ENCODE data around the gene CCL2. TPM values are rescaled to one million over a fixed set of nuclear protein-coding genes. Genes with fewer than 3 reads are reported as not detected.

The CCL2 gene
- total RNA-seq, 1 experiment from 2014 or later = not detected

GRCh38 chr17:34254146-34254545 is 939 bp upstream of the CCL2 start:
- BruUV-seq (replicated peaks) = no TSS peak
- H3K36me3 ChIP-seq (ENCODE audit: control insufficient read depth in 1 of 2, insufficient read depth in 2 of 2, low read length in 2 of 2) = no peaks in the 10 kb centered on the region
- no peak overlapping the region for H3K27ac ChIP-seq (ENCODE audit: low read depth, low read length)
- ChIA-PET RAD21 (ENCODE audit: low non-redundant PET in 1 of 2, low total read pairs in 2 of 2, uncharacterized antibody in 2 of 2, unreplicated experiment in 2 of 2) (no interaction called here), POLR2A (no interaction called here), CTCF (no interaction called here)
- no peak overlapping the region for H2AFZ ChIP-seq (ENCODE audit: low read depth, low read length, poor library complexity, severe bottlenecking)
- no peak overlapping the region for H3K4me3 ChIP-seq (replicated peaks in 1 of 2; ENCODE audit: low read depth in 1 of 2, low read length in 2 of 2)
- DNase-seq (ENCODE audit: low read depth, low spot score) (no peak), ATAC-seq (no peak)
- no peaks in the 10 kb centered on the region for H3K79me2 ChIP-seq (ENCODE audit: insufficient read depth, low read length)
- no peaks in the 10 kb centered on the region for H3K9me2 ChIP-seq (ENCODE audit: insufficient read depth)
- no peak overlapping the region for H3K9ac ChIP-seq (ENCODE audit: low read length)
- H3K9me3 ChIP-seq (ENCODE audit: control insufficient read depth in 1 of 2, insufficient read depth in 1 of 2, low read depth in 1 of 2, low read length in 2 of 2) = no peaks in the 10 kb centered on the region
- no peak for TF ChIP-seq POLR2AphosphoS5 (IDR thresholded peaks at IDR 0.05; ENCODE audit: low read depth, low read length)
- TF ChIP-seq POLR2A (IDR thresholded peaks at IDR 0.05; ENCODE audit: borderline replicate concordance, extremely low read depth, insufficient read depth, insufficient read length) = no peak
- no peak for TF ChIP-seq JUND (IDR thresholded peaks at IDR 0.05)
- TF ChIP-seq ZFX (IDR thresholded peaks at IDR 0.05) = no peak
- TF ChIP-seq EZH2 (IDR thresholded peaks at IDR 0.05) = no peak
- TF ChIP-seq SP1 (IDR thresholded peaks at IDR 0.05; ENCODE audit: low read depth) = no peak
- TF ChIP-seq SIN3A (IDR thresholded peaks at IDR 0.05; ENCODE audit: low read depth) = no peak
- H3K27me3 ChIP-seq (ENCODE audit: insufficient read depth, low read length) = no peaks in the 10 kb centered on the region; the same call in 1 of the 2 replicates
- H3K4me1 ChIP-seq (ENCODE audit: control insufficient read depth in 1 of 2, insufficient read depth in 2 of 2, low read length in 2 of 2) = no peaks in the 10 kb centered on the region
- no peak overlapping the region for H3K4me2 ChIP-seq (ENCODE audit: low read length)
- intact Hi-C loops (cut with micrococcal nuclease) = no loop called here
- H4K20me1 ChIP-seq (ENCODE audit: insufficient read depth) = no peaks in the 10 kb centered on the region

GRCh38 chr17:34255381-34255732 is 272 bp downstream of the CCL2 start:
- no peak for TF ChIP-seq RAD21 (IDR thresholded peaks at IDR 0.05; ENCODE audit: low read depth)
- TF ChIP-seq ELF1 (IDR thresholded peaks at IDR 0.05; ENCODE audit: borderline replicate concordance, low read depth) = no peak
- TF ChIP-seq ATF3 (IDR thresholded peaks at IDR 0.05) = no peak
- no peak for TF ChIP-seq ZFX (IDR thresholded peaks at IDR 0.05)
- TF ChIP-seq CEBPB (IDR thresholded peaks at IDR 0.05; ENCODE audit: low read depth) = no peak
- no peak for TF ChIP-seq EZH2 (IDR thresholded peaks at IDR 0.05)
- no peak for TF ChIP-seq SP1 (IDR thresholded peaks at IDR 0.05; ENCODE audit: low read depth)
- TF ChIP-seq CBX3 (IDR thresholded peaks at IDR 0.05; ENCODE audit: low read depth) = no peak
- no peak for TF ChIP-seq REST (IDR thresholded peaks at IDR 0.05; ENCODE audit: low read depth)
- no peak for TF ChIP-seq MAX (IDR thresholded peaks at IDR 0.05)
- no peak for TF ChIP-seq FOSL1 (IDR thresholded peaks at IDR 0.05; ENCODE audit: low read depth)
- no peak for TF ChIP-seq SRF (IDR thresholded peaks at IDR 0.05; ENCODE audit: low read depth)
- no peak for TF ChIP-seq EGR1 (IDR thresholded peaks at IDR 0.05; ENCODE audit: low read depth)
- TF ChIP-seq YY1 (IDR thresholded peaks at IDR 0.05; ENCODE audit: extremely low read depth, insufficient replicate concordance, low read depth, low read length) = no peak
- TF ChIP-seq SIN3A (IDR thresholded peaks at IDR 0.05; ENCODE audit: low read depth) = no peak
- H3K4me1 ChIP-seq (ENCODE audit: control insufficient read depth in 1 of 2, insufficient read depth in 2 of 2, low read length in 2 of 2) = no peaks in the 10 kb centered on the region
- no peak overlapping the region for H3K4me3 ChIP-seq (replicated peaks in 1 of 2; ENCODE audit: low read depth in 1 of 2, low read length in 2 of 2)

More at GRCh38 chr17:34255381-34255732, 272 bp downstream of the CCL2 start:
- Histone ChIP-seq H3K27me3 (ENCODE audit: insufficient read depth, low read length) (no peaks in the 10 kb centered on the region; the same call in 1 of the 2 replicates), H3K79me2 (ENCODE audit: insufficient read depth, low read length) (no peaks in the 10 kb centered on the region), H3K9me2 (ENCODE audit: insufficient read depth) (no peaks in the 10 kb centered on the region), H3K27ac (ENCODE audit: low read depth, low read length) (no peak overlapping the region), H3K4me2 (ENCODE audit: low read length) (no peak overlapping the region), H2AFZ (ENCODE audit: low read depth, low read length, poor library complexity, severe bottlenecking) (no peak overlapping the region), H3K36me3 (ENCODE audit: control insufficient read depth in 1 of 2, insufficient read depth in 2 of 2, low read length in 2 of 2) (no peaks in the 10 kb centered on the region), H4K20me1 (ENCODE audit: insufficient read depth) (no peaks in the 10 kb centered on the region), H3K9me3 (ENCODE audit: control insufficient read depth in 1 of 2, insufficient read depth in 1 of 2, low read depth in 1 of 2, low read length in 2 of 2) (no peaks in the 10 kb centered on the region), H3K9ac (ENCODE audit: low read length) (no peak overlapping the region)
- ChIA-PET POLR2A (no interaction called here), RAD21 (ENCODE audit: low non-redundant PET in 1 of 2, low total read pairs in 2 of 2, uncharacterized antibody in 2 of 2, unreplicated experiment in 2 of 2) (no interaction called here), CTCF (no interaction called here)
- ATAC-seq = no peak
- no TSS peak for BruUV-seq (replicated peaks)
- DNase-seq (ENCODE audit: low read depth, low spot score) = no peak
- intact Hi-C loops (cut with micrococcal nuclease) = no loop called here

All from HCT116 (cell line).